H9 (cell line): ENCODE data around the gene GALNS. TPM values are rescaled to one million over a fixed set of nuclear protein-coding genes. Genes with fewer than 3 reads are reported as not detected.
A peak's percentile ranks its signal among the peaks of the same experiment; 100 is the strongest.

Experiments
- DNase-seq: peaks from one replicate; pipeline ENCODE4 v3.0.0-alpha.2; 2017
- H2AFZ ChIP-seq: one replicate; pipeline ENCODE4 v1.6.1; 2013; ENCODE audit warnings: mild to moderate bottlenecking, low read length, control low read depth, moderate library complexity
- H2AK5ac ChIP-seq: 2 replicates; pipeline ENCODE4 v1.6.1; 2013; ENCODE audit warnings: low read length, control low read depth, mixed read lengths; ENCODE audit not compliant: insufficient read length
- H2BK120ac ChIP-seq: one replicate; pipeline ENCODE4 v1.6.1; 2013; ENCODE audit warnings: low read depth, mild to moderate bottlenecking, low read length, control low read depth, inconsistent platforms; ENCODE audit not compliant: poor library complexity, severe bottlenecking
- H2BK12ac ChIP-seq: 2 replicates; pipeline ENCODE4 v1.6.1; 2013; ENCODE audit warnings: low read length, control low read depth, mixed read lengths, low read depth; ENCODE audit not compliant: insufficient read length
- H2BK15ac ChIP-seq: 2 replicates; pipeline ENCODE4 v1.6.1; 2013; ENCODE audit warnings: low read depth, low read length, control low read depth
- H2BK20ac ChIP-seq: one replicate; pipeline ENCODE4 v1.6.1; 2013; ENCODE audit warnings: low read depth, mild to moderate bottlenecking, low read length, control low read depth, inconsistent platforms; ENCODE audit not compliant: poor library complexity, severe bottlenecking
- H2BK5ac ChIP-seq: 2 replicates; pipeline ENCODE4 v1.6.1; 2013; ENCODE audit warnings: low read length, control low read depth, mixed read lengths; ENCODE audit not compliant: insufficient read length
- H3K14ac ChIP-seq: 2 replicates; pipeline ENCODE4 v1.6.1; 2013; ENCODE audit warnings: low read length, control low read depth; ENCODE audit not compliant: insufficient read depth
- H3K18ac ChIP-seq: 2 replicates; pipeline ENCODE4 v1.6.1; 2013; ENCODE audit warnings: low read depth, mild to moderate bottlenecking, mixed read lengths, low read length, control low read depth; ENCODE audit not compliant: insufficient read length
- H3K23ac ChIP-seq: 2 replicates; pipeline ENCODE4 v1.6.1; 2013; ENCODE audit warnings: low read length, control low read depth, mixed read lengths, low read depth; ENCODE audit not compliant: insufficient read length
- H3K23me2 ChIP-seq: 2 replicates; pipeline ENCODE4 v1.6.1; 2013; ENCODE audit warnings: low read depth, mild to moderate bottlenecking, mixed read lengths, low read length, control low read depth; ENCODE audit not compliant: insufficient read length, poor library complexity, severe bottlenecking
- H3K27ac ChIP-seq: 2 replicates; pipeline ENCODE4 v1.5.1; 2013; ENCODE audit warnings: low read length, control low read depth, mixed read lengths, low read depth; ENCODE audit not compliant: insufficient read length
- H3K27me3 ChIP-seq: 2 replicates; pipeline ENCODE4 v1.6.1; 2013; ENCODE audit warnings: low read length, control low read depth, inconsistent platforms; ENCODE audit not compliant: insufficient read depth
- H3K4ac ChIP-seq: 2 replicates; pipeline ENCODE4 v1.6.1; 2013; ENCODE audit warnings: low read depth, mild to moderate bottlenecking, control low read depth, inconsistent platforms, low read length, moderate library complexity
- H3K4me1 ChIP-seq: 2 replicates; pipeline ENCODE4 v1.6.1; 2013; ENCODE audit warnings: low read length, control low read depth, inconsistent platforms; ENCODE audit not compliant: insufficient read depth
- H3K4me2 ChIP-seq: 2 replicates; pipeline ENCODE4 v1.6.1; 2013; ENCODE audit warnings: low read length, control low read depth, mixed read lengths; ENCODE audit not compliant: insufficient read length, insufficient read depth
- H3K56ac ChIP-seq: 2 replicates; pipeline ENCODE4 v1.6.1; 2013; ENCODE audit warnings: low read depth, mild to moderate bottlenecking, mixed read lengths, low read length, control low read depth; ENCODE audit not compliant: insufficient read length
- H3K79me1 ChIP-seq: 2 replicates; pipeline ENCODE4 v1.6.1; 2013; ENCODE audit warnings: low read depth, mild to moderate bottlenecking, moderate library complexity, low read length, control low read depth, inconsistent platforms; ENCODE audit not compliant: insufficient read depth, poor library complexity, severe bottlenecking
- H3K79me2 ChIP-seq: 2 replicates; pipeline ENCODE4 v1.6.1; 2013; ENCODE audit warnings: low read length, control low read depth, inconsistent platforms; ENCODE audit not compliant: insufficient read depth
- H3K9ac ChIP-seq: 2 replicates; pipeline ENCODE4 v1.6.1; 2013; ENCODE audit warnings: low read length, control low read depth, mixed read lengths; ENCODE audit not compliant: insufficient read length; ENCODE audit errors: extremely low read depth
- H3K9me3 ChIP-seq: one replicate; pipeline ENCODE4 v1.6.1; 2013; ENCODE audit warnings: low read depth, low read length, inconsistent platforms; ENCODE audit not compliant: control insufficient read depth
- H3T11ph ChIP-seq: one replicate; pipeline ENCODE4 v1.6.1; 2013; ENCODE audit warnings: mild to moderate bottlenecking, low read length, control low read depth, inconsistent platforms
- H4K20me1 ChIP-seq: one replicate; pipeline ENCODE4 v1.6.1; 2013; ENCODE audit not compliant: control insufficient read depth, insufficient read length, insufficient read depth
- H4K5ac ChIP-seq: 2 replicates; pipeline ENCODE4 v1.6.1; 2013; ENCODE audit warnings: low read depth, mild to moderate bottlenecking, mixed read lengths, low read length, control low read depth; ENCODE audit not compliant: insufficient read length
- H4K8ac ChIP-seq: replicated peaks from 2 replicates; pipeline ENCODE4 v1.6.1; 2013; ENCODE audit warnings: low read length, control low read depth, mixed read lengths, low read depth; ENCODE audit not compliant: insufficient read length
- H4K91ac ChIP-seq: 2 replicates; pipeline ENCODE4 v1.6.1; 2013; ENCODE audit warnings: low read depth, mild to moderate bottlenecking, moderate library complexity, mixed read lengths, low read length, control low read depth; ENCODE audit not compliant: insufficient read length
- H3K27ac Mint-ChIP-seq, 3 experiments: 2 replicates in 2 of 3; 3 replicates in 1 of 3; pipeline ENCODE4 v1.8.0; 2020 to 2021; ENCODE audit warnings: mixed read lengths in 3 of 3, mild to moderate bottlenecking in 1 of 3, moderate library complexity in 1 of 3
- H3K27me3 Mint-ChIP-seq: 2 replicates; pipeline ENCODE4 v1.8.0; 2021; ENCODE audit warnings: low read depth, mild to moderate bottlenecking, moderate library complexity, mixed read lengths
- H3K36me3 Mint-ChIP-seq, 3 experiments: 2 replicates in 2 of 3; 3 replicates in 1 of 3; pipeline ENCODE4 v1.8.0; 2020 to 2021; ENCODE audit warnings: low read depth in 3 of 3, mixed read lengths in 3 of 3; ENCODE audit not compliant: insufficient read depth in 1 of 3
- H3K4me1 Mint-ChIP-seq, 2 experiments: 2 replicates each; pipeline ENCODE4 v1.8.0; 2020; ENCODE audit warnings: mixed read lengths in 2 of 2
- H3K4me3 Mint-ChIP-seq, 2 experiments: 2 replicates in 1 of 2; 3 replicates in 1 of 2; pipeline ENCODE4 v1.8.0; 2020 to 2021; ENCODE audit warnings: mild to moderate bottlenecking in 2 of 2, mixed read lengths in 2 of 2, moderate library complexity in 1 of 2
- H3K9me3 Mint-ChIP-seq, 2 experiments: 2 replicates in 1 of 2; 3 replicates in 1 of 2; pipeline ENCODE4 v1.8.0; 2020; ENCODE audit warnings: mild to moderate bottlenecking in 2 of 2, mixed read lengths in 2 of 2, moderate library complexity in 1 of 2
- CTCF ChIP-seq: fragments of 200-600 bp; sonication (generic); conservative IDR thresholded peaks from 3 replicates; pipeline ENCODE4 v1.8.0; 2021; ENCODE audit warnings: antibody characterized with exemption, mild to moderate bottlenecking
- WGBS: extraction: QIAGEN DNeasy Blood & Tissue Kit; methylation state at CpG from one replicate; pipeline ENCODE4 v1.1.7; 2013; ENCODE audit warnings: missing lambda C conversion rate, low lambda C conversion rate, mixed read lengths; ENCODE audit not compliant: insufficient read length; ENCODE audit errors: extremely low coverage; 5-methylcytosine and 5-hydroxymethylcytosine counted together
- total RNA-seq: library from RNA; stranded (reverse); gene quantifications from 2 replicates; pipeline ENCODE4 v1.2.1, GENCODE V29; 2021

The GALNS gene
- total RNA-seq, 1 experiment from 2014 or later: 20.3 TPM

GRCh38 chr16:88770461-88771293 is 86.1 kb downstream of the GALNS start:
- Mint-ChIP-seq H3K4me1 (peaks cover 20 to 50% of the 10 kb centered on the region in 2 experiments), H3K4me3 (no peak overlapping the region; a peak in 1 of 5 replicates), H3K9me3 (no peaks in the 10 kb centered on the region), H3K27ac (peak overlapping the region in 1 of 3 experiments; percentile 67; a peak in 1 of 7 replicates), H3K27me3 (no peaks in the 10 kb centered on the region), H3K36me3 (no peaks in the 10 kb centered on the region)
- no peak overlapping the region for H4K91ac ChIP-seq
- no peaks in the 10 kb centered on the region for H3K27me3 ChIP-seq
- H4K20me1 ChIP-seq: no peaks in the 10 kb centered on the region
- no peak overlapping the region for H3K27ac ChIP-seq
- H3K79me1 ChIP-seq: no peaks in the 10 kb centered on the region
- H2AFZ ChIP-seq: no peak overlapping the region
- peak; percentile 92 for DNase-seq
- H4K5ac ChIP-seq: no peak overlapping the region
- WGBS: no CpG with 5 or more reads among the region's 41 CpGs
- no peak overlapping the region for H3K56ac ChIP-seq
- H3K9ac ChIP-seq: no peak overlapping the region
- H2BK15ac ChIP-seq: no peak overlapping the region
- H3K79me2 ChIP-seq: no peaks in the 10 kb centered on the region; the same call in 1 of the 2 replicates
- H2AK5ac ChIP-seq: no peak overlapping the region
- H3T11ph ChIP-seq: no peak overlapping the region
- H2BK12ac ChIP-seq: no peak overlapping the region
- no peak overlapping the region for H2BK20ac ChIP-seq
- no peak overlapping the region for H3K4ac ChIP-seq
- no peaks in the 10 kb centered on the region for H3K4me1 ChIP-seq
- no peak overlapping the region; the same call in 1 of the 2 replicates for H3K14ac ChIP-seq
- no peaks in the 10 kb centered on the region for H3K9me3 ChIP-seq
- no peak overlapping the region for H2BK5ac ChIP-seq
- TF ChIP-seq CTCF: no peak
- H3K23ac ChIP-seq: no peak overlapping the region
- no peak overlapping the region for H2BK120ac ChIP-seq
- H3K4me2 ChIP-seq: no peak overlapping the region
- no peak overlapping the region for H4K8ac ChIP-seq
- no peak overlapping the region for H3K18ac ChIP-seq
- no peaks in the 10 kb centered on the region for H3K23me2 ChIP-seq
